Measurements from ENCODE around the gene RCVRN. TPM values are rescaled to one million over a fixed set of nuclear protein-coding genes. Genes with fewer than 3 reads are reported as not detected.

RCVRN gene
- total RNA-seq, 2 experiments from 2014 or later = not detected

GRCh38 chr17:9916108-9916507 lies 11.0 kb upstream of the RCVRN start:
- ATAC-seq (ENCODE audit: low read depth) = no peak
- H3K36me3 Mint-ChIP-seq = no peaks in the 10 kb centered on the region

GRCh38 chr17:9913476-9913875 lies 8.4 kb upstream of the RCVRN start:
- no peaks in the 10 kb centered on the region for H3K36me3 Mint-ChIP-seq
- no peaks in the 10 kb centered on the region for H3K9me3 Mint-ChIP-seq
- POLR2A ChIA-PET = no interaction called here
- no peak overlapping the region for H3K27ac Mint-ChIP-seq
- no peak overlapping the region for H3K4me3 Mint-ChIP-seq
- ATAC-seq (ENCODE audit: low read depth) = no peak
- no peak for DNase-seq
- no peaks in the 10 kb centered on the region for H3K4me1 Mint-ChIP-seq
- no peaks in the 10 kb centered on the region for H3K27me3 Mint-ChIP-seq

More at GRCh38 chr17:9916108-9916507, 11.0 kb upstream of the RCVRN start:
- Mint-ChIP-seq H3K27me3 (no peaks in the 10 kb centered on the region), H3K27ac (no peak overlapping the region), H3K9me3 (no peaks in the 10 kb centered on the region), H3K4me3 (no peak overlapping the region), H3K4me1 (no peaks in the 10 kb centered on the region)
- no peak for DNase-seq
- POLR2A ChIA-PET = no interaction called here

- no peak overlapping the region for H3K27ac Mint-ChIP-seq
- H3K27me3 Mint-ChIP-seq = no peaks in the 10 kb centered on the region
- ATAC-seq (ENCODE audit: low read depth) (no peak), DNase-seq (no peak)
- POLR2A ChIA-PET = no interaction called here
- H3K4me3 Mint-ChIP-seq = no peak overlapping the region
- no peaks in the 10 kb centered on the region for H3K9me3 Mint-ChIP-seq
- H3K36me3 Mint-ChIP-seq = no peaks in the 10 kb centered on the region
- no peaks in the 10 kb centered on the region for H3K4me1 Mint-ChIP-seq
These were observed 7.3 kb upstream of the RCVRN start for GRCh38 chr17:9912121-9913099.

- no peaks in the 10 kb centered on the region for H3K4me1 Mint-ChIP-seq
- no peaks in the 10 kb centered on the region for H3K9me3 Mint-ChIP-seq
- H3K4me3 Mint-ChIP-seq = no peak overlapping the region
- no peak for ATAC-seq (ENCODE audit: low read depth)
- no peak overlapping the region for H3K27ac Mint-ChIP-seq
- H3K36me3 Mint-ChIP-seq = no peaks in the 10 kb centered on the region
- POLR2A ChIA-PET = no interaction called here
- DNase-seq = no peak
- H3K27me3 Mint-ChIP-seq = no peaks in the 10 kb centered on the region
These were observed 6.0 kb upstream of the RCVRN start for GRCh38 chr17:9911089-9911488.

- DNase-seq = no peak
- Mint-ChIP-seq H3K27me3 (no peaks in the 10 kb centered on the region), H3K36me3 (no peaks in the 10 kb centered on the region), H3K4me3 (no peak overlapping the region), H3K9me3 (no peaks in the 10 kb centered on the region), H3K4me1 (no peaks in the 10 kb centered on the region), H3K27ac (no peak overlapping the region)
- POLR2A ChIA-PET = no interaction called here
- ATAC-seq (ENCODE audit: low read depth) = no peak
These were observed 3.6 kb upstream of the RCVRN start for GRCh38 chr17:9908649-9909042.

GRCh38 chr17:9907883-9908648 lies 3.0 kb upstream of the RCVRN start:
- Mint-ChIP-seq H3K27me3 (no peaks in the 10 kb centered on the region), H3K4me1 (no peaks in the 10 kb centered on the region), H3K27ac (no peak overlapping the region), H3K9me3 (no peaks in the 10 kb centered on the region), H3K36me3 (no peaks in the 10 kb centered on the region), H3K4me3 (no peak overlapping the region)
- no peak for ATAC-seq (ENCODE audit: low read depth)
- DNase-seq = no peak
- POLR2A ChIA-PET = no interaction called here

- no peaks in the 10 kb centered on the region for H3K4me1 Mint-ChIP-seq
- no peak overlapping the region for H3K4me3 Mint-ChIP-seq
- H3K27me3 Mint-ChIP-seq = peaks cover 1% of the 10 kb centered on the region
- H3K9me3 Mint-ChIP-seq = no peaks in the 10 kb centered on the region
- POLR2A ChIA-PET = no interaction called here
- DNase-seq (no peak), ATAC-seq (ENCODE audit: low read depth) (no peak)
- H3K36me3 Mint-ChIP-seq = no peaks in the 10 kb centered on the region
- no peak overlapping the region for H3K27ac Mint-ChIP-seq
These were observed 2.1 kb upstream of the RCVRN start for GRCh38 chr17:9907131-9907530.

- Mint-ChIP-seq H3K9me3 (no peaks in the 10 kb centered on the region), H3K4me1 (no peaks in the 10 kb centered on the region), H3K4me3 (no peak overlapping the region), H3K36me3 (no peaks in the 10 kb centered on the region), H3K27ac (no peak overlapping the region), H3K27me3 (peaks cover 3% of the 10 kb centered on the region)
- no peak for ATAC-seq (ENCODE audit: low read depth)
- POLR2A ChIA-PET = no interaction called here
- no peak for DNase-seq
These were observed 1.5 kb upstream of the RCVRN start for GRCh38 chr17:9906616-9907015.

- H3K4me3 Mint-ChIP-seq = no peak overlapping the region
- ATAC-seq (ENCODE audit: low read depth) = no peak
- H3K9me3 Mint-ChIP-seq = no peaks in the 10 kb centered on the region
- no peaks in the 10 kb centered on the region for H3K4me1 Mint-ChIP-seq
- POLR2A ChIA-PET = no interaction called here
- no peak for DNase-seq
- H3K27ac Mint-ChIP-seq = no peak overlapping the region
- H3K27me3 Mint-ChIP-seq = peaks cover 3% of the 10 kb centered on the region
- no peaks in the 10 kb centered on the region for H3K36me3 Mint-ChIP-seq
These were observed 831 bp upstream of the RCVRN start for GRCh38 chr17:9905902-9906301.

- Mint-ChIP-seq H3K9me3 (no peaks in the 10 kb centered on the region), H3K27me3 (peaks cover 7% of the 10 kb centered on the region), H3K36me3 (no peaks in the 10 kb centered on the region), H3K27ac (no peak overlapping the region), H3K4me1 (no peaks in the 10 kb centered on the region), H3K4me3 (no peak overlapping the region)
- DNase-seq = no peak
- POLR2A ChIA-PET = no interaction called here
- ATAC-seq (ENCODE audit: low read depth) = no peak
These were observed 594 bp downstream of the RCVRN start for GRCh38 chr17:9904277-9905077.

- ATAC-seq (ENCODE audit: low read depth) = no peak
- Mint-ChIP-seq H3K27ac (no peak overlapping the region), H3K36me3 (no peaks in the 10 kb centered on the region), H3K4me1 (no peaks in the 10 kb centered on the region), H3K27me3 (peaks cover 7% of the 10 kb centered on the region), H3K4me3 (no peak overlapping the region), H3K9me3 (no peaks in the 10 kb centered on the region)
- POLR2A ChIA-PET = no interaction called here
- no peak for DNase-seq
These were observed 3.0 kb downstream of the RCVRN start for GRCh38 chr17:9902120-9902519.

GRCh38 chr17:9900784-9901183 lies 4.3 kb downstream of the RCVRN start:
- DNase-seq (no peak), ATAC-seq (ENCODE audit: low read depth) (no peak)
- Mint-ChIP-seq H3K27me3 (peaks cover 7% of the 10 kb centered on the region), H3K4me1 (no peaks in the 10 kb centered on the region), H3K27ac (no peak overlapping the region), H3K9me3 (no peaks in the 10 kb centered on the region), H3K4me3 (no peak overlapping the region), H3K36me3 (no peaks in the 10 kb centered on the region)
- POLR2A ChIA-PET = no interaction called here

GRCh38 chr17:9900044-9900594 lies 5.0 kb downstream of the RCVRN start:
- H3K36me3 Mint-ChIP-seq = no peaks in the 10 kb centered on the region
- ATAC-seq (ENCODE audit: low read depth) (no peak), DNase-seq (no peak)
- no peaks in the 10 kb centered on the region for H3K4me1 Mint-ChIP-seq
- POLR2A ChIA-PET = no interaction called here
- H3K27ac Mint-ChIP-seq = no peak overlapping the region
- no peak overlapping the region for H3K4me3 Mint-ChIP-seq
- no peaks in the 10 kb centered on the region for H3K9me3 Mint-ChIP-seq
- H3K27me3 Mint-ChIP-seq = peaks cover 7% of the 10 kb centered on the region

Measured in activated naive CD8-positive, alpha-beta T cell treated with anti-CD3 and anti-CD28 coated beads, Interleukin-2, amount 10 ng/mL, durations not matched to agents 7 days and 5 days (primary cell).